Panc1 (cell line): ENCODE results near the gene KCNQ1. TPM values are rescaled to one million over a fixed set of nuclear protein-coding genes. Genes with fewer than 3 reads are reported as not detected.

Experiments used
- ATAC-seq: fragments of 200-7000 bp; cut with Tn5 transposase; 2 replicates; pipeline ENCODE4 v1.9.1; 2020; ENCODE audit warnings: mild to moderate bottlenecking, moderate library complexity
- BruUV-seq: library from RNA; stranded (reverse); fragments of 400-500 nt; replicated peaks from 2 replicates; lab custom pipeline; 2021; lab: Mats Ljungman, UMichigan
- CTCF ChIA-PET: fragments of 300-600 bp; sonication (Branson Sonifier 250); formaldehyde crosslinking; loops from one replicate; lab custom pipeline; 2022; ENCODE audit warnings: antibody characterized with exemption; lab: Charles Lee
- POLR2A ChIA-PET: fragments of 300-600 bp; sonication (Branson Sonifier 250); formaldehyde crosslinking; loops from one replicate; lab custom pipeline; 2022; ENCODE audit warnings: antibody characterized with exemption; lab: Charles Lee
- DNase-seq: peaks from one replicate; pipeline ENCODE4 v3.0.0-alpha.2; 2010; ENCODE audit warnings: low read depth, low spot score
- H3K27ac ChIP-seq: 2 replicates; pipeline ENCODE4 v1.5.1; 2011; ENCODE audit warnings: mild to moderate bottlenecking, low read length, inconsistent platforms
- H3K27me3 ChIP-seq: fragments of 200-500 bp; sonication (Bioruptor generic); 2 replicates; pipeline ENCODE4 v1.6.0; 2014; ENCODE audit warnings: low read length, inconsistent platforms; ENCODE audit not compliant: control insufficient read depth, insufficient read depth
- H3K36me3 ChIP-seq: fragments of 200-500 bp; sonication (Bioruptor generic); 2 replicates; pipeline ENCODE4 v1.5.1; 2014; ENCODE audit warnings: inconsistent platforms, mild to moderate bottlenecking, low read length, moderate library complexity; ENCODE audit not compliant: control insufficient read depth, insufficient read depth
- H3K4me1 ChIP-seq: 2 replicates; pipeline ENCODE4 v1.5.1; 2011; ENCODE audit warnings: inconsistent platforms, mild to moderate bottlenecking, low read length, moderate library complexity; ENCODE audit not compliant: control insufficient read depth, insufficient read depth
- H3K4me3 ChIP-seq, 2 experiments: 2 replicates each; pipeline ENCODE4 v1.5.1; 2011 to 2012; ENCODE audit warnings: low read depth in 2 of 2, low read length in 2 of 2, mild to moderate bottlenecking in 2 of 2, inconsistent platforms in 1 of 2, moderate library complexity in 1 of 2
- H3K9me3 ChIP-seq: fragments of 200-500 bp; sonication (Bioruptor generic); 2 replicates; pipeline ENCODE4 v1.5.1; 2014; ENCODE audit warnings: low read depth, mild to moderate bottlenecking, inconsistent platforms, low read length, moderate library complexity; ENCODE audit not compliant: control insufficient read depth, insufficient read depth
- POLR2AphosphoS5 ChIP-seq: IDR thresholded peaks from 2 replicates; pipeline ENCODE4 v1.6.1; 2012; ENCODE audit warnings: mild to moderate bottlenecking, low read depth, low read length, moderate library complexity
- REST ChIP-seq, 2 experiments: IDR thresholded peaks; 2 replicates each; pipeline ENCODE4 v1.6.1; 2011 to 2012; ENCODE audit warnings: low read depth in 2 of 2, control low read depth in 1 of 2, low read length in 1 of 2, mild to moderate bottlenecking in 1 of 2, moderate library complexity in 1 of 2; ENCODE audit not compliant: insufficient read depth in 1 of 2
- SIN3A ChIP-seq: IDR thresholded peaks from 2 replicates; pipeline ENCODE4 v1.6.1; 2012; ENCODE audit warnings: low read depth, mild to moderate bottlenecking, low read length, moderate library complexity, borderline replicate concordance; ENCODE audit not compliant: insufficient read depth
- TCF7L2 ChIP-seq: IDR thresholded peaks from 2 replicates; pipeline ENCODE4 v1.6.1; 2011; ENCODE audit warnings: mild to moderate bottlenecking, low read depth, low read length, inconsistent platforms
- in situ Hi-C: cut with HindIII; loops from 2 replicates; pipeline ENCODE4 v1.10.0; 2016; ENCODE audit warnings: low sequenced_read_pairs, low pct_unique_long_range_greater_than_20kb
- intact Hi-C: fragments of 100-400 bp; cut with micrococcal nuclease; formaldehyde crosslinking; loops from one replicate; pipeline ENCODE4 v1.10.0; 2022; ENCODE audit not compliant: unreplicated experiment
- total RNA-seq: library from RNA; stranded (reverse); gene quantifications from one replicate; pipeline ENCODE4 v1.2.1, GENCODE V29; 2021; ENCODE audit not compliant: unreplicated experiment
- TF ChIP-seq, protein P1 (sequence below): fragments of 450-650 bp; IDR thresholded peaks from 2 replicates; pipeline ENCODE4 v1.5.1; 2017; ENCODE audit warnings: mild to moderate bottlenecking

The KCNQ1 gene
- total RNA-seq, 1 experiment from 2014 or later, result 1.0 TPM

GRCh38 chr11:2541881-2542361, 97.1 kb downstream of the KCNQ1 start:
- ATAC-seq, result no peak
- Histone ChIP-seq H3K4me1 (no peaks in the 10 kb centered on the region), H3K9me3 (no peaks in the 10 kb centered on the region), H3K36me3 (no peaks in the 10 kb centered on the region), H3K27ac (no peak overlapping the region), H3K4me3 (no peak overlapping the region), H3K27me3 (peaks cover 3% of the 10 kb centered on the region; the same call in 1 of the 2 replicates)
- intact Hi-C loops (loop anchor here (10.0 kb wide), 1 partner anchor 153 kb away; the partner anchor contains the start of gene KCNQ1OT1), in situ Hi-C loops (no loop called here)
- CTCF ChIA-PET, result no interaction called here
- no peak for DNase-seq
- TF ChIP-seq TCF7L2 (no peak), REST (IDR thresholded peaks at IDR 0.05; ENCODE audit: insufficient read depth in 1 of 2, low read depth in 2 of 2, low read length in 1 of 2) (no peak), SIN3A (no peak), POLR2AphosphoS5 (no peak)
- TF ChIP-seq, protein P1, sequence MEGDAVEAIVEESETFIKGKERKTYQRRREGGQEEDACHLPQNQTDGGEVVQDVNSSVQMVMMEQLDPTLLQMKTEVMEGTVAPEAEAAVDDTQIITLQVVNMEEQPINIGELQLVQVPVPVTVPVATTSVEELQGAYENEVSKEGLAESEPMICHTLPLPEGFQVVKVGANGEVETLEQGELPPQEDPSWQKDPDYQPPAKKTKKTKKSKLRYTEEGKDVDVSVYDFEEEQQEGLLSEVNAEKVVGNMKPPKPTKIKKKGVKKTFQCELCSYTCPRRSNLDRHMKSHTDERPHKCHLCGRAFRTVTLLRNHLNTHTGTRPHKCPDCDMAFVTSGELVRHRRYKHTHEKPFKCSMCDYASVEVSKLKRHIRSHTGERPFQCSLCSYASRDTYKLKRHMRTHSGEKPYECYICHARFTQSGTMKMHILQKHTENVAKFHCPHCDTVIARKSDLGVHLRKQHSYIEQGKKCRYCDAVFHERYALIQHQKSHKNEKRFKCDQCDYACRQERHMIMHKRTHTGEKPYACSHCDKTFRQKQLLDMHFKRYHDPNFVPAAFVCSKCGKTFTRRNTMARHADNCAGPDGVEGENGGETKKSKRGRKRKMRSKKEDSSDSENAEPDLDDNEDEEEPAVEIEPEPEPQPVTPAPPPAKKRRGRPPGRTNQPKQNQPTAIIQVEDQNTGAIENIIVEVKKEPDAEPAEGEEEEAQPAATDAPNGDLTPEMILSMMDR, result no peak
- no TSS peak for BruUV-seq
- POLR2A ChIA-PET, result no interaction called here

- no peak for TF ChIP-seq REST (IDR thresholded peaks at IDR 0.05; ENCODE audit: insufficient read depth in 1 of 2, low read depth in 2 of 2, low read length in 1 of 2)
- TF ChIP-seq, protein P1, result no peak
- TF ChIP-seq SIN3A, result no peak
- TF ChIP-seq POLR2AphosphoS5, result no peak
- TF ChIP-seq TCF7L2, result no peak
- H3K36me3 ChIP-seq, result no peaks in the 10 kb centered on the region
- DNase-seq (no peak), ATAC-seq (no peak)
- no peaks in the 10 kb centered on the region for H3K9me3 ChIP-seq
- no peaks in the 10 kb centered on the region for H3K4me1 ChIP-seq
- BruUV-seq, result no TSS peak
- ChIA-PET POLR2A (no interaction called here), CTCF (no interaction called here)
- peaks cover 3% of the 10 kb centered on the region; the same call in 1 of the 2 replicates for H3K27me3 ChIP-seq
- in situ Hi-C loops, result no loop called here
- no peak overlapping the region for H3K27ac ChIP-seq
- intact Hi-C loops, result loop anchor here (10.0 kb wide), 1 partner anchor 152 kb away; the partner anchor contains the start of gene KCNQ1OT1
- H3K4me3 ChIP-seq, result no peak overlapping the region
Observed at GRCh38 chr11:2542406-2542805, 97.6 kb downstream of the KCNQ1 start.
